HepG2 (cell line): ENCODE results near the gene ZNF221. TPM values are rescaled to one million over a fixed set of nuclear protein-coding genes. Genes with fewer than 3 reads are reported as not detected.

Experiments
- CENPT ChIP-seq: sonication (generic); formaldehyde crosslinking; IDR thresholded peaks from 2 replicates; pipeline ENCODE4 v1.8.0; 2022; ENCODE audit warnings: low read depth, mild to moderate bottlenecking, moderate library complexity, missing genetic modification reagents
- HCFC1 ChIP-seq: fragments of 150-350 bp; IDR thresholded peaks from 2 replicates; pipeline ENCODE4 v1.6.1; 2014; ENCODE audit warnings: low read depth, low read length
- HNRNPK ChIP-seq: fragments of 200-400 bp; formaldehyde crosslinking; IDR thresholded peaks from 2 replicates; pipeline ENCODE4 v1.6.1; 2018; ENCODE audit warnings: low read length, low read depth, moderate library complexity, mild to moderate bottlenecking; ENCODE audit not compliant: poor library complexity, severe bottlenecking
- ONECUT2 ChIP-seq: sonication (generic); formaldehyde crosslinking; IDR thresholded peaks from 2 replicates; pipeline ENCODE4 v1.4.0; 2020; ENCODE audit warnings: missing genetic modification reagents
- PBX3 ChIP-seq: sonication (generic); formaldehyde crosslinking; IDR thresholded peaks from 2 replicates; pipeline ENCODE4 v1.8.1; 2023; ENCODE audit warnings: missing genetic modification reagents, inconsistent platforms, borderline replicate concordance
- SKI ChIP-seq: fragments of 450-650 bp; IDR thresholded peaks from one replicate; pipeline ENCODE4 v1.6.1; 2018; ENCODE audit warnings: mild to moderate bottlenecking; ENCODE audit not compliant: partially characterized antibody
- SOX5 ChIP-seq: IDR thresholded peaks from 2 replicates; pipeline ENCODE4 v1.6.1; 2016; ENCODE audit warnings: borderline replicate concordance
- SPEN ChIP-seq: sonication (generic); formaldehyde crosslinking; IDR thresholded peaks from 2 replicates; pipeline ENCODE4 v1.5.1; 2020; ENCODE audit warnings: low read depth, mild to moderate bottlenecking, missing genetic modification reagents
- THRA ChIP-seq: sonication (generic); formaldehyde crosslinking; IDR thresholded peaks from 2 replicates; pipeline ENCODE4 v1.4.0; 2020; ENCODE audit warnings: missing genetic modification reagents, borderline replicate concordance
- TSC22D2 ChIP-seq: sonication (generic); formaldehyde crosslinking; IDR thresholded peaks from 2 replicates; pipeline ENCODE4 v1.5.1; 2020; ENCODE audit warnings: missing genetic modification reagents, mild to moderate bottlenecking, borderline replicate concordance
- ZBED4 ChIP-seq: sonication (generic); formaldehyde crosslinking; IDR thresholded peaks from 2 replicates; pipeline ENCODE4 v1.4.0; 2020; ENCODE audit warnings: missing genetic modification reagents, borderline replicate concordance
- ZBTB14 ChIP-seq: sonication (generic); formaldehyde crosslinking; IDR thresholded peaks from 2 replicates; pipeline ENCODE4 v1.4.0; 2020; ENCODE audit warnings: missing genetic modification reagents
- ZBTB44 ChIP-seq: sonication (generic); formaldehyde crosslinking; IDR thresholded peaks from 2 replicates; pipeline ENCODE4 v1.4.0; 2020; ENCODE audit warnings: missing genetic modification reagents
- ZNF180 ChIP-seq: sonication (generic); formaldehyde crosslinking; IDR thresholded peaks from 2 replicates; pipeline ENCODE4 v1.4.0; 2020; ENCODE audit warnings: low read depth, missing genetic modification reagents, borderline replicate concordance
- ZNF205 ChIP-seq: IDR thresholded peaks from 2 replicates; pipeline ENCODE4 v1.6.1; 2018; ENCODE audit warnings: missing biosample characterization, missing genetic modification reagents
- ZNF260 ChIP-seq: sonication (generic); formaldehyde crosslinking; IDR thresholded peaks from 2 replicates; pipeline ENCODE4 v1.4.0; 2020; ENCODE audit warnings: missing genetic modification reagents, low read depth, mild to moderate bottlenecking, borderline replicate concordance
- ZNF580 ChIP-seq: IDR thresholded peaks from 2 replicates; pipeline ENCODE4 v1.6.1; 2016; ENCODE audit warnings: low read depth, borderline replicate concordance
- polyA plus RNA-seq, 8 experiments: library from polyadenylated mRNA; depleted of rRNA in 3 of 8; stranded (reverse) in 7 of 8; unstranded in 1 of 8; fragments of >200 nt; fragmentation: Illumina TruSeq in 4 of 8; extraction: Trizol in 4 of 8; gene quantifications; 2 replicates each; pipeline versions ENCODE4 v1.2.1 to v1.2.3, GENCODE V29; 2011 to 2016; ENCODE audit warnings: low read depth in 4 of 8, missing spikeins in 1 of 8, mixed read lengths in 1 of 8; ENCODE audit not compliant: insufficient read depth in 1 of 8
- total RNA-seq, 5 experiments: library from RNA; depleted of rRNA; stranded (reverse); fragments of >200 nt; fragmentation: Illumina TruSeq; extraction: Trizol; gene quantifications; 2 replicates each; pipeline ENCODE4 v1.2.3, GENCODE V29; 2016; ENCODE audit warnings: low read depth in 1 of 5

The ZNF221 gene
- total and polyA plus RNA-seq, 2 of the 13 experiments (the other 11 are each of a cell fraction or from before 2014, with no cell fraction given) = 0.48 to 3.4 TPM

GRCh38 chr19:43934985-43935708 is 15.9 kb upstream of the ZNF221 start, which contains the start of gene ZNF45 (continued):
- TF ChIP-seq ZBED4 (CRISPR knock-in tag) (peak; percentile 67), ZNF260 (CRISPR knock-in tag) (no peak), ZNF205 (CRISPR knock-in tag) (no peak; the same call in 1 of the 2 replicates), THRA (CRISPR knock-in tag) (no peak), SOX5 (CRISPR knock-in tag) (no peak), TSC22D2 (CRISPR knock-in tag) (0 out of 2 replicates have a peak, but pooled peaks have one; percentile 27), ONECUT2 (CRISPR knock-in tag) (no peak), ZBTB14 (CRISPR knock-in tag) (0 out of 2 replicates have a peak, but pooled peaks have one; percentile 25), PBX3 (CRISPR knock-in tag) (no peak), CENPT (no peak), ZNF180 (CRISPR knock-in tag) (no peak), HNRNPK (no peak), SKI (peak; percentile 12), SPEN (CRISPR knock-in tag) (peak; percentile 85), ZNF580 (CRISPR knock-in tag) (peak; percentile 68; the same call in 1 of the 2 replicates), ZBTB44 (CRISPR knock-in tag) (no peak), HCFC1 (peak; percentile 91)
